Gastroesophageal sphincter (tissue), 4 donors: Measurements from ENCODE around the gene MLN. TPM values are rescaled to one million over a fixed set of nuclear protein-coding genes. Genes with fewer than 3 reads are reported as not detected.

Experiments
- ATAC-seq: fragments of 150-250 bp; one replicate; pipeline ENCODE4 v1.9.1; 2016; ENCODE audit warnings: mild to moderate bottlenecking, moderate library complexity
- H3K27ac ChIP-seq, 4 donors: fragments of 200-600 bp; sonication (generic) in 3 of 4; 1 replicate in 3 of 4; 2 replicates in 1 of 4; pipeline ENCODE4 v1.5.1; 2016 to 2019
- H3K27me3 ChIP-seq: fragments of 200-600 bp; sonication (generic); one replicate; pipeline ENCODE4 v1.5.1; 2019
- H3K36me3 ChIP-seq, 2 donors: fragments of 200-600 bp; sonication (generic); one replicate each; pipeline ENCODE4 v1.5.1; 2019; ENCODE audit warnings: control low read depth in 1 of 2
- H3K4me1 ChIP-seq, 3 donors: fragments of 200-600 bp; sonication (generic); 1 replicate in 2 of 3; 2 replicates in 1 of 3; pipeline ENCODE4 v1.5.1; 2016 to 2019; ENCODE audit warnings: control low read depth in 2 of 3
- H3K4me3 ChIP-seq, 2 donors: fragments of 200-600 bp; sonication (generic); one replicate each; pipeline ENCODE4 v1.5.1; 2019; ENCODE audit warnings: mild to moderate bottlenecking in 1 of 2, moderate library complexity in 1 of 2
- H3K9me3 ChIP-seq, 3 donors: fragments of 200-600 bp; sonication (generic); one replicate each; pipeline ENCODE4 v1.5.1; 2017 to 2019; ENCODE audit warnings: control low read depth in 2 of 3
- CTCF ChIP-seq, 4 experiments: fragments of 200-600 bp in 2 of 4; fragments of 450-650 bp in 2 of 4; sonication (generic) in 1 of 4; IDR thresholded peaks; one replicate each; pipeline ENCODE4 v1.5.1; 2017 to 2019; ENCODE audit warnings: antibody characterized with exemption in 4 of 4, mild to moderate bottlenecking in 2 of 4, moderate library complexity in 2 of 4
- EP300 ChIP-seq: sonication (generic); formaldehyde crosslinking; IDR thresholded peaks from one replicate; pipeline ENCODE4 v1.6.1; 2017; ENCODE audit warnings: antibody characterized with exemption, mild to moderate bottlenecking
- POLR2A ChIP-seq, 2 donors: fragments of 450-650 bp; IDR thresholded peaks; one replicate each; pipeline ENCODE4 v1.6.1; 2017; ENCODE audit warnings: antibody characterized with exemption in 2 of 2, mild to moderate bottlenecking in 2 of 2, moderate library complexity in 1 of 2
- POLR2AphosphoS5 ChIP-seq: sonication (generic); formaldehyde crosslinking; IDR thresholded peaks from one replicate; pipeline ENCODE4 v1.6.1; 2017; ENCODE audit warnings: antibody characterized with exemption
- WGBS, 2 donors: methylation state at CpG; one replicate each; pipeline ENCODE4 v1.1.5; 2018; ENCODE audit warnings: low coverage in 1 of 2; 5-methylcytosine and 5-hydroxymethylcytosine counted together
- total RNA-seq, 4 donors: library from RNA; depleted of rRNA; stranded (reverse); fragments of >200 nt; gene quantifications; one replicate each; pipeline ENCODE4 v1.1.0, GENCODE V29; 2016

MLN gene
- total RNA-seq, 4 donors from 2014 or later: not detected

DNA sequence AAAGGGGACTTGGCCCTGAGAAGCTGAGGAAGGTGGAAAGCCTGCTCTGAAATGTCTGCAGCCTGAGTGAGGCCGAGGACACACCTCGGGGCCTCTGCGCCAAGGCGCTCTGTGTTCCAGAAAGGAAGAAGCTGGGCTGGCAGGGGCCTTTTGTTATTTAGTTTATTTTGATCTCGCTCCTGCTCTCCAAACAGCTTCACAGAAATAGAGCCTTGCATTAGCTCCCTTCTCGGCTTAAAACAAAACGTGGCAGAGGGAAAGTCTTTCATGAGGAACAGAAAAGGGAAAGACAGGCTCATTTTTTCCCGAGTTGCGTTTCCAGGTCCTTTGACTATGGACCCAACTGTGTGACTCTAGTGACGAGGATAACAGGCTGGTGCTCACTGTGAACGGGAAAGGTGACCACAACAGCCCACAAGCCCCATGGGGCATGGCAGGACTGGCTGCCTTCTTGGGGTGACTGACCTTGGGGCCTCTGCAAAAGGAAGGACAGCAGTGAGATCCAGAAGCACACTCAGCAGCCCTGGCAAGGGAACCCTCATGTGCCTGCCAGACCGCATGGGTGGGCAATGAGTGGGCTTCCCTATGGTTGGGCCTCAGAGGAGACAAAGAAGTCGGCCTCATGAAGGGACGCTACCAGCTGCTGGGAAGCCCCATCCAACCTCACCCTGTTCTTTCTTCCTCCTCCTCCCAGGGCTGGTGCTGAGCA, 33.5 kb downstream of the MLN start:
- peaks cover 13% of the 10 kb centered on the region for H3K27me3 ChIP-seq
- WGBS, 2 donors: 5 to 23% methylated on average over 4 to 5 of the region's 14 CpGs
- no peak for ATAC-seq
- TF ChIP-seq CTCF (IDR thresholded peaks at IDR 0.05) (no peak), POLR2AphosphoS5 (peak; percentile 10)
- H3K36me3 ChIP-seq: peaks cover 0 to 33% of the 10 kb centered on the region in 2 donors
- no peak overlapping the region for H3K4me3 ChIP-seq
- peaks cover 0 to 46% (median 27%) of the 10 kb centered on the region in 3 donors for H3K4me1 ChIP-seq
- no peaks in the 10 kb centered on the region for H3K9me3 ChIP-seq
- peak overlapping the region in 3 of 4 donors; percentile 71 to 82 (median 79) for H3K27ac ChIP-seq

- TF ChIP-seq POLR2A (IDR thresholded peaks at IDR 0.05) (no peak), POLR2AphosphoS5 (no peak), CTCF (IDR thresholded peaks at IDR 0.05) (no peak), EP300 (no peak)
- Histone ChIP-seq H3K36me3 (peaks cover 0 to 24% of the 10 kb centered on the region in 2 donors), H3K4me3 (no peak overlapping the region), H3K27me3 (peaks cover 14% of the 10 kb centered on the region), H3K9me3 (no peaks in the 10 kb centered on the region), H3K27ac (no peak overlapping the region), H3K4me1 (peaks cover 0 to 46% (median 27%) of the 10 kb centered on the region in 3 donors)
- 56% methylated on average over 4 of the region's 10 CpGs; no CpG with 5 or more reads in 1 of the 2 donors for WGBS, 2 donors
- no peak for ATAC-seq
Observed at GRCh38 chr6:33769248-33769821, 34.5 kb downstream of the MLN start.

DNA sequence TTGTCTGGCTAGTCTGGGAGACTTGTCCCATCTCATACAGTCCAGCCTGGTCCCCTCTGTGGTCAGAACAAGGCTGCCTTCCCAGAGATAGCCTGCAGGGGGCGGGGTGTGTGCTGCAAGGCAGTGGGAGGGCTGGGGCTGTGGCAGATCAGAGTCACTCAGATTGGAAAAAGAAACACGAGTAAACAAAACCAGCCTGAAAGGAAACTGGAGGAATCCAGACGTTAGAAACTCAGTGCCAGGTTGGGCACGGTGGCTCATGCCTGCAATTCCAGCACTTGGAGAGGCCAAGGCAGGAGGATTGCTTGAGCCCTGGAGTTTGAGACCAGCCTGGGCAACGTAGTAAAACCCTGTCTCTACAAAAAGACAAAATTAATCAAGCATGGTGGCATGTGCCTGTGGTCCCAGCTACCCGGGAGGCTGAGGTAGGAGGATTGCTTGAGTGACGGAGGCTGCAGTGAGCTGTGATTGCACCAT, 35.1 kb downstream of the MLN start:
- no peak for ATAC-seq
- peaks cover 14% of the 10 kb centered on the region for H3K27me3 ChIP-seq
- WGBS, 2 donors: 39% methylated on average over 6 of the region's 7 CpGs; no CpG with 5 or more reads in 1 of the 2 donors
- no peak overlapping the region for H3K27ac ChIP-seq
- H3K36me3 ChIP-seq: peaks cover 0 to 17% of the 10 kb centered on the region in 2 donors
- no peaks in the 10 kb centered on the region for H3K9me3 ChIP-seq
- peaks cover 0 to 46% (median 27%) of the 10 kb centered on the region in 3 donors for H3K4me1 ChIP-seq
- TF ChIP-seq CTCF (IDR thresholded peaks at IDR 0.05): peak in 3 of 4 experiments; percentile 57 to 82 (median 58)
- no peak for TF ChIP-seq EP300
- no peak overlapping the region for H3K4me3 ChIP-seq

- no peak for TF ChIP-seq CTCF (IDR thresholded peaks at IDR 0.05)
- no peak for TF ChIP-seq EP300
- no peak for TF ChIP-seq POLR2AphosphoS5
- TF ChIP-seq POLR2A (IDR thresholded peaks at IDR 0.05): no peak
- H3K27ac ChIP-seq: no peak overlapping the region
- 67 to 72% methylated on average over 5 to 9 of the region's 11 CpGs for WGBS, 2 donors
- H3K4me1 ChIP-seq: peaks cover 0 to 36% (median 23%) of the 10 kb centered on the region in 3 donors
- H3K36me3 ChIP-seq: peaks cover 0 to 2% of the 10 kb centered on the region in 2 donors
- H3K9me3 ChIP-seq: no peaks in the 10 kb centered on the region
- peaks cover 15% of the 10 kb centered on the region for H3K27me3 ChIP-seq
- no peak overlapping the region for H3K4me3 ChIP-seq
- ATAC-seq: no peak
Observed at GRCh38 chr6:33766921-33767907, 36.6 kb downstream of the MLN start.
